ENCODE measurements around the gene CCDC184.
A peak's percentile ranks its signal among the peaks of the same experiment; 100 is the strongest.
"Not testable (repeated sequence)": the region's sequence is repeated elsewhere in the genome, so short reads cannot be mapped to it uniquely, and the experiment has no call there.

Gene CCDC184

GRCh38 chr12:48183091-48183875 lies at the start of gene CCDC184:
Gene CCDC184, plus strand, starts transcription at chr12:48183644. Its CDS starts 479 bp downstream, at chr12:48184123.
- no peak for FAIRE-seq

GRCh38 chr12:48135027-48135426 lies 48.4 kb upstream of the CCDC184 start:
- no peak for FAIRE-seq

- no peak for FAIRE-seq
Observed at GRCh38 chr12:48142818-48143674, 40.4 kb upstream of the CCDC184 start.

GRCh38 chr12:48143898-48144297 lies 39.5 kb upstream of the CCDC184 start:
- FAIRE-seq: no peak

GRCh38 chr12:48145981-48146380 lies 37.5 kb upstream of the CCDC184 start:
- FAIRE-seq: no peak

GRCh38 chr12:48151103-48151771 lies 32.2 kb upstream of the CCDC184 start:
- FAIRE-seq: no peak

- not testable (repeated sequence) for FAIRE-seq
Observed at GRCh38 chr12:48155786-48156185, 27.7 kb upstream of the CCDC184 start.

GRCh38 chr12:48156652-48157017 lies 26.8 kb upstream of the CCDC184 start:
- FAIRE-seq: no peak

GRCh38 chr12:48157018-48157888 lies 26.2 kb upstream of the CCDC184 start, which contains the start of gene ASB8:
Gene ASB8, minus strand, starts transcription at chr12:48157515. Its CDS starts 4,019 bp downstream, at chr12:48153496.
- peak; percentile 51 for FAIRE-seq

- FAIRE-seq: no peak
Observed at GRCh38 chr12:48157889-48158370, 25.5 kb upstream of the CCDC184 start.

GRCh38 chr12:48160046-48160445 lies 23.4 kb upstream of the CCDC184 start:
- no peak for FAIRE-seq

- FAIRE-seq: no peak
Observed at GRCh38 chr12:48160807-48161206, 22.6 kb upstream of the CCDC184 start.

- FAIRE-seq: no peak
Observed at GRCh38 chr12:48163150-48163747, 20.2 kb upstream of the CCDC184 start.

GRCh38 chr12:48164451-48164850 lies 19.0 kb upstream of the CCDC184 start:
- FAIRE-seq: no peak

GRCh38 chr12:48165089-48165981 lies 18.1 kb upstream of the CCDC184 start:
- FAIRE-seq: peak; percentile 94

GRCh38 chr12:48169011-48169410 lies 14.4 kb upstream of the CCDC184 start:
- no peak for FAIRE-seq

GRCh38 chr12:48175613-48176416 lies 7.6 kb upstream of the CCDC184 start:
- FAIRE-seq: no peak

GRCh38 chr12:48176417-48176751 lies 7.1 kb upstream of the CCDC184 start:
- no peak for FAIRE-seq

- FAIRE-seq: no peak
Observed at GRCh38 chr12:48177982-48178381, 5.5 kb upstream of the CCDC184 start.

- no peak for FAIRE-seq
Observed at GRCh38 chr12:48179466-48179865, 4.0 kb upstream of the CCDC184 start.

All from islet of Langerhans (tissue), 1 donor.